Suprapubic skin (tissue), 4 donors: Measurements from ENCODE around the gene SLC35E4. TPM values are rescaled to one million over a fixed set of nuclear protein-coding genes. Genes with fewer than 3 reads are reported as not detected.
"Not testable (repeated sequence)": the region's sequence is repeated elsewhere in the genome, so short reads cannot be mapped to it uniquely, and the experiment has no call there.

Experiments used
- DNase-seq, 2 donors: peaks; one replicate each; pipeline ENCODE4 v3.0.0-alpha.2; 2019; ENCODE audit warnings: low spot score in 2 of 2
- H3K27ac ChIP-seq: fragments of 200-600 bp; sonication (generic); one replicate; pipeline ENCODE4 v1.5.1; 2019
- H3K27me3 ChIP-seq: fragments of 200-600 bp; sonication (generic); one replicate; pipeline ENCODE4 v1.5.1; 2019
- H3K36me3 ChIP-seq: fragments of 200-600 bp; sonication (generic); one replicate; pipeline ENCODE4 v1.5.1; 2019
- H3K4me1 ChIP-seq: fragments of 200-600 bp; sonication (generic); one replicate; pipeline ENCODE4 v1.5.1; 2019
- H3K4me3 ChIP-seq: fragments of 200-600 bp; sonication (generic); one replicate; pipeline ENCODE4 v1.5.1; 2019; ENCODE audit warnings: mild to moderate bottlenecking
- H3K9me3 ChIP-seq: fragments of 200-600 bp; sonication (generic); one replicate; pipeline ENCODE4 v1.5.1; 2019
- CTCF ChIP-seq, 2 donors: fragments of 200-600 bp in 1 of 2; fragments of 450-650 bp in 1 of 2; sonication (generic) in 1 of 2; IDR thresholded peaks; one replicate each; pipeline ENCODE4 v1.5.1; 2016 to 2019; ENCODE audit warnings: antibody characterized with exemption in 2 of 2, mild to moderate bottlenecking in 1 of 2, moderate library complexity in 1 of 2
- EP300 ChIP-seq: sonication (generic); formaldehyde crosslinking; IDR thresholded peaks from one replicate; pipeline ENCODE4 v1.6.1; 2017; ENCODE audit warnings: antibody characterized with exemption
- POLR2A ChIP-seq, 2 donors: fragments of 450-650 bp; IDR thresholded peaks; one replicate each; pipeline ENCODE4 v1.6.1; 2017; ENCODE audit warnings: antibody characterized with exemption in 2 of 2, mild to moderate bottlenecking in 2 of 2, moderate library complexity in 2 of 2
- POLR2AphosphoS5 ChIP-seq, 3 donors: sonication (generic); formaldehyde crosslinking; IDR thresholded peaks; one replicate each; pipeline ENCODE4 v1.6.1; 2017; ENCODE audit warnings: antibody characterized with exemption in 3 of 3
- WGBS: methylation state at CpG from one replicate; pipeline ENCODE4 v1.1.5; 2018; 5-methylcytosine and 5-hydroxymethylcytosine counted together
- total RNA-seq, 4 donors: library from RNA; depleted of rRNA; stranded (reverse); fragments of >200 nt; gene quantifications; one replicate each; pipeline ENCODE4 v1.1.0, GENCODE V29; 2016

SLC35E4 gene
- total RNA-seq, 4 donors from 2014 or later, result 17.0 to 20.3 (median 18.8) TPM

- no peaks in the 10 kb centered on the region for H3K9me3 ChIP-seq
- H3K27ac ChIP-seq, result no peak overlapping the region
- H3K4me1 ChIP-seq, result peaks cover 10% of the 10 kb centered on the region
- H3K36me3 ChIP-seq, result peaks cover 41% of the 10 kb centered on the region
- H3K27me3 ChIP-seq, result no peaks in the 10 kb centered on the region
- DNase-seq, result no peak
- H3K4me3 ChIP-seq, result no peak overlapping the region
- 90% methylated on average over 5 of the region's 7 CpGs for WGBS
- TF ChIP-seq POLR2AphosphoS5 (IDR thresholded peaks at IDR 0.05) (no peak), CTCF (IDR thresholded peaks at IDR 0.05) (no peak), EP300 (no peak), POLR2A (IDR thresholded peaks at IDR 0.05) (no peak)
Observed at GRCh38 chr22:30614268-30614667, 21.3 kb upstream of the SLC35E4 start.

DNA sequence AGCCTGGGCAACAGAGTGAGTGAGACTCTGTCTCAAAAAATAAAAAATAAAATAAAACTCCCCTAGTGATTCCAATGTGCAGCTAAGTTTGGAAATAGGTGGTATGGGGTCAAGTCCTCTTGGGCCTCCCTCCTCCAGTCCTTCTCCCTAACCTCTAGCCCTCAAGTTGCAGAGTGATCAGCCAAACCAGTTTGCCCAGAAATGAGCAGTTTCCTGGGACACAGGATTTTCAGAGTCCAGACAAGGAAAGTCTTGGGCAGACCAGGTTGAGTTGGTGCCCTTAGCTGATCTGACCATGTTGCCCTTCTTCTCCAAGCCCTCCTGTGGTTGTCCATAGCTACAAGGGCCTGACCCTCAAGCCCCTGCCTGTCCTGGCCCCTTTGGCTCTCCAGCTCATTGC, 20.7 kb upstream of the SLC35E4 start:
- Histone ChIP-seq H3K9me3 (no peaks in the 10 kb centered on the region), H3K4me3 (no peak overlapping the region), H3K27ac (no peak overlapping the region), H3K36me3 (peaks cover 47% of the 10 kb centered on the region), H3K4me1 (peaks cover 3% of the 10 kb centered on the region), H3K27me3 (no peaks in the 10 kb centered on the region)
- no peak for TF ChIP-seq EP300
- no peak for TF ChIP-seq POLR2AphosphoS5 (IDR thresholded peaks at IDR 0.05)
- TF ChIP-seq POLR2A (IDR thresholded peaks at IDR 0.05), result no peak
- TF ChIP-seq CTCF (IDR thresholded peaks at IDR 0.05), result no peak
- DNase-seq, result no peak

GRCh38 chr22:30615543-30615954, 20.0 kb upstream of the SLC35E4 start:
- no peak for DNase-seq
- peaks cover 53% of the 10 kb centered on the region for H3K36me3 ChIP-seq
- no peak overlapping the region for H3K27ac ChIP-seq

GRCh38 chr22:30617819-30618218, 17.8 kb upstream of the SLC35E4 start:
- TF ChIP-seq POLR2AphosphoS5 (IDR thresholded peaks at IDR 0.05), result no peak
- no peak for TF ChIP-seq POLR2A (IDR thresholded peaks at IDR 0.05)
- TF ChIP-seq CTCF (IDR thresholded peaks at IDR 0.05), result no peak
- no peak for TF ChIP-seq EP300
- WGBS, result 83% methylated on average over 6 of the region's 6 CpGs
- Histone ChIP-seq H3K27me3 (no peaks in the 10 kb centered on the region), H3K36me3 (peaks cover 45% of the 10 kb centered on the region), H3K9me3 (no peaks in the 10 kb centered on the region), H3K4me3 (no peak overlapping the region), H3K27ac (no peak overlapping the region), H3K4me1 (no peaks in the 10 kb centered on the region)
- no peak for DNase-seq

More at GRCh38 chr22:30615543-30615954, 20.0 kb upstream of the SLC35E4 start:
- H3K27me3 ChIP-seq, result no peaks in the 10 kb centered on the region
- no peak for TF ChIP-seq POLR2A (IDR thresholded peaks at IDR 0.05)
- TF ChIP-seq EP300, result no peak
- no peak for TF ChIP-seq POLR2AphosphoS5 (IDR thresholded peaks at IDR 0.05)
- no peak for TF ChIP-seq CTCF (IDR thresholded peaks at IDR 0.05)
- WGBS, result 87% methylated on average over 6 of the region's 7 CpGs
- H3K4me3 ChIP-seq, result no peak overlapping the region
- H3K4me1 ChIP-seq, result no peaks in the 10 kb centered on the region
- no peaks in the 10 kb centered on the region for H3K9me3 ChIP-seq

GRCh38 chr22:30619909-30620308, 15.7 kb upstream of the SLC35E4 start:
- H3K27ac ChIP-seq, H3K9me3 ChIP-seq, DNase-seq, H3K4me1 ChIP-seq, H3K27me3 ChIP-seq, H3K4me3 ChIP-seq: not testable (repeated sequence)
- H3K36me3 ChIP-seq, result peaks cover 31% of the 10 kb centered on the region
- 96% methylated on average over 6 of the region's 6 CpGs for WGBS

GRCh38 chr22:30626413-30626812, 9.2 kb upstream of the SLC35E4 start:
- H3K4me1 ChIP-seq, result no peaks in the 10 kb centered on the region

More at GRCh38 chr22:30626413-30626812, 9.2 kb upstream of the SLC35E4 start:
- Histone ChIP-seq H3K36me3 (no peaks in the 10 kb centered on the region), H3K4me3 (no peak overlapping the region), H3K27ac (no peak overlapping the region), H3K9me3 (no peaks in the 10 kb centered on the region), H3K27me3 (no peaks in the 10 kb centered on the region)
- no peak for TF ChIP-seq POLR2A (IDR thresholded peaks at IDR 0.05)
- no peak for TF ChIP-seq CTCF (IDR thresholded peaks at IDR 0.05)
- TF ChIP-seq POLR2AphosphoS5 (IDR thresholded peaks at IDR 0.05), result no peak
- no peak for TF ChIP-seq EP300
- no peak for DNase-seq
- WGBS, result 88% methylated on average over 5 of the region's 5 CpGs
